WERI-Rb-1 (cell line): ENCODE data around the gene SCAANT1.

Experiments used
- DNase-seq: peaks from one replicate; pipeline ENCODE4 v3.0.0-alpha.2; 2020
- H3K27ac ChIP-seq: fragments of 250-450 bp; sonication (Bioruptor Pico); 2 replicates; pipeline ENCODE4 v1.5.1; 2020; ENCODE audit warnings: mild to moderate bottlenecking, moderate library complexity
- H3K27me3 ChIP-seq: fragments of 250-450 bp; sonication (Bioruptor Pico); 2 replicates; pipeline ENCODE4 v1.5.1; 2021; ENCODE audit warnings: mild to moderate bottlenecking, low read depth, moderate library complexity; ENCODE audit not compliant: insufficient read depth, severe bottlenecking
- H3K36me3 ChIP-seq: fragments of 250-450 bp; sonication (Bioruptor Pico); 2 replicates; pipeline ENCODE4 v1.5.1; 2020; ENCODE audit warnings: mild to moderate bottlenecking, moderate library complexity
- H3K4me3 ChIP-seq: 2 replicates; pipeline ENCODE4 v1.5.1; 2011; ENCODE audit warnings: low read depth, mild to moderate bottlenecking, control low read depth, low read length
- H3K9me3 ChIP-seq: fragments of 250-450 bp; sonication (Bioruptor Pico); 2 replicates; pipeline ENCODE4 v1.5.1; 2021; ENCODE audit warnings: mild to moderate bottlenecking, moderate library complexity; ENCODE audit not compliant: severe bottlenecking
- TF ChIP-seq, protein P1 (sequence below): IDR thresholded peaks from 2 replicates; pipeline ENCODE4 v1.5.1; 2011; ENCODE audit warnings: low read depth, mild to moderate bottlenecking, control low read depth, inconsistent platforms, low read length

Gene SCAANT1

GRCh38 chr3:63940389-63940757 lies 28.2 kb upstream of the SCAANT1 start:
- H3K27me3 ChIP-seq: no peaks in the 10 kb centered on the region
- TF ChIP-seq, protein P1, sequence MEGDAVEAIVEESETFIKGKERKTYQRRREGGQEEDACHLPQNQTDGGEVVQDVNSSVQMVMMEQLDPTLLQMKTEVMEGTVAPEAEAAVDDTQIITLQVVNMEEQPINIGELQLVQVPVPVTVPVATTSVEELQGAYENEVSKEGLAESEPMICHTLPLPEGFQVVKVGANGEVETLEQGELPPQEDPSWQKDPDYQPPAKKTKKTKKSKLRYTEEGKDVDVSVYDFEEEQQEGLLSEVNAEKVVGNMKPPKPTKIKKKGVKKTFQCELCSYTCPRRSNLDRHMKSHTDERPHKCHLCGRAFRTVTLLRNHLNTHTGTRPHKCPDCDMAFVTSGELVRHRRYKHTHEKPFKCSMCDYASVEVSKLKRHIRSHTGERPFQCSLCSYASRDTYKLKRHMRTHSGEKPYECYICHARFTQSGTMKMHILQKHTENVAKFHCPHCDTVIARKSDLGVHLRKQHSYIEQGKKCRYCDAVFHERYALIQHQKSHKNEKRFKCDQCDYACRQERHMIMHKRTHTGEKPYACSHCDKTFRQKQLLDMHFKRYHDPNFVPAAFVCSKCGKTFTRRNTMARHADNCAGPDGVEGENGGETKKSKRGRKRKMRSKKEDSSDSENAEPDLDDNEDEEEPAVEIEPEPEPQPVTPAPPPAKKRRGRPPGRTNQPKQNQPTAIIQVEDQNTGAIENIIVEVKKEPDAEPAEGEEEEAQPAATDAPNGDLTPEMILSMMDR: no peak
- no peak for DNase-seq
- H3K9me3 ChIP-seq: no peaks in the 10 kb centered on the region
- H3K4me3 ChIP-seq: no peak overlapping the region
- no peak overlapping the region for H3K27ac ChIP-seq
- H3K36me3 ChIP-seq: no peaks in the 10 kb centered on the region; the same call in 1 of the 2 replicates

GRCh38 chr3:63937661-63938651 lies 25.8 kb upstream of the SCAANT1 start:
- TF ChIP-seq, protein P1: no peak
- Histone ChIP-seq H3K4me3 (no peak overlapping the region), H3K36me3 (no peaks in the 10 kb centered on the region), H3K27me3 (no peaks in the 10 kb centered on the region), H3K27ac (no peak overlapping the region), H3K9me3 (no peaks in the 10 kb centered on the region)
- DNase-seq: no peak

DNA sequence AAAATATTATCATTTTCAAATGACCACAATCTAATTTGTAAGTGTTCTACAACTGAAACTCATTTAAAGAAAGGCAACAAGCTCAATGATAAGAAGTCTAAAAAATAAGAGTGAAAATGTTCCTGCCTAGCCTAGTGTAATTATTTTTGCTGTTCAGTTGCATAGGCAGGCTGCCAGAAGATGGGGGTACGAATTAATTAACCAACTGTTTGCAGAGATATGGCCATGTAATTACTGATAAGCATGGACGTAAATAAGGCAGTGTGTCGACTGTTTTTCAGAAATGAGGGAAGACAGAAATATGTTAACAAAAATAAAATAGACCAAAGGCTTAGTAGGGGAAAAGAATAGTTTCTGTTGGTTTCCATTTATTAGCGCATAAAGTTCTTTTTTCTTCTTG lies 24.7 kb upstream of the SCAANT1 start:
- Histone ChIP-seq H3K36me3 (no peaks in the 10 kb centered on the region), H3K27me3 (no peaks in the 10 kb centered on the region), H3K4me3 (no peak overlapping the region), H3K27ac (no peak overlapping the region), H3K9me3 (no peaks in the 10 kb centered on the region)
- no peak for DNase-seq
- TF ChIP-seq, protein P1: no peak

DNA sequence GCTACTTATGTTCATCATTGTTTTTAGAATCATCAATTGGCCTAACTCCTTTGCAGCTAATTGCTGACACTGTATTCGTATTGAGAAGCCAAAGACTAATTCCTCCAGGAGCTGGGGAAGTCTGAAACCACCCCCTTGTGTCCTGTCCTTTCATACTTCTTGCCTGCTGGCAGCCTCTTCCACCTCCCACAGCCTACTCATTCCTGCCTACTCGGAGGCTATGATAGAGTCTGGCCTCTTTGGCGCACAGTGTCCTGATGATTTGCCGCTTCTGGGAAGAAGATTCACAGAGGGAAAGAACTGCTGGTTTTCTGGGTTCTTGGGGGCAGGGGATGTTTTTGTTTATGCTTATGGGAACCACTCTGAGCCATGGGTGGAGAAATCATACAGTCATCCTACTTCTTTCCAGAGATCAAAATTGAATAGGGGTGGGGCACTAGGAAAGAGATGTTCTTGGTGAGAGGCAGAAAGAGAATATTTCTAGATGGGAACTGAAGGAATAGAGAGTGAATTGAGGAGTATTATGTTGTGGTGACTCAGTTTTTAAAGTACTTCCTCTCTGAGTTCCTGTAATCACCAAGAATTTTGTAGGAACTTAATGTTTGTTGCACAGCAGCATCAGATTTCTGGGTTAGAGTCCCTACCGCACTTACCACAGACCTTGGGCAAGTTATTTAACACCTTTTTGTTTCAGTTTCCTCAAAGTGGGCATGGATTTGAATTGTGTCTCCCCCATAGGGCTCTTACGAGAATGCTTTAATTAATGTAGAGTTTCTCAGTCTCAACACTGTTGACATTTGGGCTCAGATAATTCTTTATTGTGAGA lies 22.1 kb upstream of the SCAANT1 start:
- Histone ChIP-seq H3K9me3 (no peaks in the 10 kb centered on the region), H3K27ac (no peak overlapping the region), H3K36me3 (no peaks in the 10 kb centered on the region; the same call in 1 of the 2 replicates), H3K27me3 (no peaks in the 10 kb centered on the region), H3K4me3 (no peak overlapping the region)
- TF ChIP-seq, protein P1: no peak
- DNase-seq: no peak

GRCh38 chr3:63933459-63933858 lies 21.3 kb upstream of the SCAANT1 start:
- Histone ChIP-seq H3K36me3 (no peaks in the 10 kb centered on the region; the same call in 1 of the 2 replicates), H3K27ac (no peak overlapping the region), H3K9me3 (no peaks in the 10 kb centered on the region), H3K27me3 (no peaks in the 10 kb centered on the region), H3K4me3 (no peak overlapping the region)
- no peak for DNase-seq
- TF ChIP-seq, protein P1: no peak
